Upper lobe of left lung (tissue), 6 donors: ENCODE measurements around the gene TBC1D32. TPM values are rescaled to one million over a fixed set of nuclear protein-coding genes. Genes with fewer than 3 reads are reported as not detected.
"Not testable (repeated sequence)": the region's sequence is repeated elsewhere in the genome, so short reads cannot be mapped to it uniquely, and the experiment has no call there.

Experiments used
- ATAC-seq, 2 donors: fragments of 200-7000 bp; cut with Tn5 transposase; one replicate each; pipeline ENCODE4 v1.9.1; 2022; ENCODE audit warnings: mild to moderate bottlenecking in 2 of 2, moderate library complexity in 2 of 2; ENCODE audit not compliant: low FRiP score in 2 of 2
- DNase-seq, 2 donors: peaks; one replicate each; pipeline ENCODE4 v3.0.0-alpha.2; 2019 to 2020
- H3K27ac ChIP-seq, 4 donors: fragments of 200-600 bp; sonication (generic); one replicate each; pipeline ENCODE4 v1.5.1; 2016 to 2019
- H3K27me3 ChIP-seq, 4 donors: fragments of 200-600 bp; sonication (generic); one replicate each; pipeline ENCODE4 v1.5.1; 2017 to 2019
- H3K36me3 ChIP-seq, 4 donors: fragments of 200-600 bp; sonication (generic); one replicate each; pipeline ENCODE4 v1.5.1; 2016 to 2019
- H3K4me1 ChIP-seq, 4 donors: fragments of 200-600 bp; sonication (generic); one replicate each; pipeline ENCODE4 v1.5.1; 2018 to 2019
- H3K4me3 ChIP-seq, 4 donors: fragments of 200-600 bp; sonication (generic); one replicate each; pipeline ENCODE4 v1.5.1; 2017 to 2019; ENCODE audit warnings: mild to moderate bottlenecking in 2 of 4, moderate library complexity in 1 of 4
- H3K9me3 ChIP-seq, 4 donors: fragments of 200-600 bp; sonication (generic); one replicate each; pipeline ENCODE4 v1.5.1; 2018 to 2019
- CTCF ChIP-seq, 6 experiments: fragments of 450-650 bp in 4 of 6; fragments of 200-600 bp in 2 of 6; sonication (generic) in 2 of 6; IDR thresholded peaks; one replicate each; pipeline ENCODE4 v1.5.1; 2016 to 2019; ENCODE audit warnings: antibody characterized with exemption in 6 of 6
- EP300 ChIP-seq, 4 donors: sonication (generic); formaldehyde crosslinking; IDR thresholded peaks; one replicate each; pipeline ENCODE4 v1.5.1; 2017; ENCODE audit warnings: antibody characterized with exemption in 4 of 4, control low read depth in 2 of 4
- POLR2A ChIP-seq, 4 donors: fragments of 450-650 bp; IDR thresholded peaks; one replicate each; pipeline ENCODE4 v1.5.1; 2016 to 2017; ENCODE audit warnings: antibody characterized with exemption in 4 of 4, mild to moderate bottlenecking in 2 of 4
- POLR2AphosphoS5 ChIP-seq, 2 donors: sonication (generic); formaldehyde crosslinking; IDR thresholded peaks; one replicate each; pipeline ENCODE4 v1.5.1; 2017; ENCODE audit warnings: antibody characterized with exemption in 2 of 2
- WGBS, 2 donors: methylation state at CpG; one replicate each; pipeline ENCODE4 v1.1.5; 2017 to 2018; 5-methylcytosine and 5-hydroxymethylcytosine counted together
- total RNA-seq, 6 donors: library from RNA; depleted of rRNA in 4 of 6; stranded (reverse); fragments of >200 nt in 4 of 6; gene quantifications; one replicate each; pipeline versions ENCODE4 v1.1.0 to v1.2.1, GENCODE V29; 2016 to 2021
- donor health status: DM: no; HTN: no; CAD: no; lungs with moderate emphysema.
- donor health status: DM: no; HTN: yes; CAD: no; lungs with severe emphysema.

The TBC1D32 gene
- total RNA-seq, 6 donors from 2014 or later: 1.2 to 13.5 (median 5.3) TPM

- Histone ChIP-seq H3K27me3 (no peaks in the 10 kb centered on the region), H3K36me3 (no peaks in the 10 kb centered on the region), H3K4me1 (no peaks in the 10 kb centered on the region), H3K27ac (no peak overlapping the region), H3K4me3 (no peak overlapping the region), H3K9me3 (no peaks in the 10 kb centered on the region)
- TF ChIP-seq POLR2AphosphoS5 (IDR thresholded peaks at IDR 0.05) (no peak), POLR2A (IDR thresholded peaks at IDR 0.05) (no peak), CTCF (IDR thresholded peaks at IDR 0.05) (no peak), EP300 (IDR thresholded peaks at IDR 0.05) (no peak)
- ATAC-seq (no peak), DNase-seq (no peak)
- 90 to 98% methylated on average over 3 of the region's 3 CpGs for WGBS, 2 donors
Measured at GRCh38 chr6:121205569-121205968, 128.7 kb downstream of the TBC1D32 start.

- H3K9me3 ChIP-seq: no peaks in the 10 kb centered on the region
- H3K36me3 ChIP-seq: no peaks in the 10 kb centered on the region
- no peak for ATAC-seq
- WGBS, 2 donors: 53 to 59% methylated on average over 2 of the region's 2 CpGs
- TF ChIP-seq POLR2A (IDR thresholded peaks at IDR 0.05): no peak
- TF ChIP-seq EP300 (IDR thresholded peaks at IDR 0.05): no peak
- no peak for TF ChIP-seq CTCF (IDR thresholded peaks at IDR 0.05)
- no peak for TF ChIP-seq POLR2AphosphoS5 (IDR thresholded peaks at IDR 0.05)
- no peak overlapping the region for H3K4me3 ChIP-seq
- no peak for DNase-seq
- H3K27me3 ChIP-seq: no peaks in the 10 kb centered on the region
- no peaks in the 10 kb centered on the region for H3K4me1 ChIP-seq
- H3K27ac ChIP-seq: no peak overlapping the region
Measured at GRCh38 chr6:121201105-121201504, 133.2 kb downstream of the TBC1D32 start.

- not testable (repeated sequence) for DNase-seq, H3K4me1 ChIP-seq, ATAC-seq, H3K27ac ChIP-seq, H3K36me3 ChIP-seq, H3K9me3 ChIP-seq, H3K27me3 ChIP-seq, H3K4me3 ChIP-seq
- WGBS, 2 donors: 94 to 95% methylated on average over 2 to 3 of the region's 4 CpGs
Measured at GRCh38 chr6:121196042-121196441, 138.2 kb downstream of the TBC1D32 start.

- no peak overlapping the region for H3K4me3 ChIP-seq
- no peak overlapping the region for H3K27ac ChIP-seq
- 71 to 78% methylated on average over 6 of the region's 6 CpGs for WGBS, 2 donors
- TF ChIP-seq CTCF (IDR thresholded peaks at IDR 0.05) (no peak), EP300 (IDR thresholded peaks at IDR 0.05) (no peak), POLR2AphosphoS5 (IDR thresholded peaks at IDR 0.05) (no peak), POLR2A (IDR thresholded peaks at IDR 0.05) (no peak)
- no peaks in the 10 kb centered on the region for H3K4me1 ChIP-seq
- no peaks in the 10 kb centered on the region for H3K9me3 ChIP-seq
- no peaks in the 10 kb centered on the region for H3K36me3 ChIP-seq
- DNase-seq: no peak
- ATAC-seq: no peak
- H3K27me3 ChIP-seq: no peaks in the 10 kb centered on the region
Measured at GRCh38 chr6:121190122-121190521, 144.2 kb downstream of the TBC1D32 start.

- no peak for ATAC-seq
- WGBS, 2 donors: 50 to 59% methylated on average over 1 of the region's 1 CpG
- Histone ChIP-seq H3K27me3 (no peaks in the 10 kb centered on the region), H3K4me1 (no peaks in the 10 kb centered on the region), H3K9me3 (no peaks in the 10 kb centered on the region), H3K27ac (no peak overlapping the region), H3K36me3 (no peaks in the 10 kb centered on the region), H3K4me3 (no peak overlapping the region)
- no peak for DNase-seq
- no peak for TF ChIP-seq CTCF (IDR thresholded peaks at IDR 0.05)
- TF ChIP-seq POLR2A (IDR thresholded peaks at IDR 0.05): no peak
- TF ChIP-seq EP300 (IDR thresholded peaks at IDR 0.05): no peak
- TF ChIP-seq POLR2AphosphoS5 (IDR thresholded peaks at IDR 0.05): no peak
Measured at GRCh38 chr6:121188356-121188755, 145.9 kb downstream of the TBC1D32 start.
